IPS-NIHi11 (cell line): ENCODE results near the gene CHN2.

Experiments used
- DNase-seq: peaks from one replicate; pipeline ENCODE4 v3.0.0; 2012; ENCODE audit warnings: mixed read lengths, low spot score

Gene CHN2

DNA sequence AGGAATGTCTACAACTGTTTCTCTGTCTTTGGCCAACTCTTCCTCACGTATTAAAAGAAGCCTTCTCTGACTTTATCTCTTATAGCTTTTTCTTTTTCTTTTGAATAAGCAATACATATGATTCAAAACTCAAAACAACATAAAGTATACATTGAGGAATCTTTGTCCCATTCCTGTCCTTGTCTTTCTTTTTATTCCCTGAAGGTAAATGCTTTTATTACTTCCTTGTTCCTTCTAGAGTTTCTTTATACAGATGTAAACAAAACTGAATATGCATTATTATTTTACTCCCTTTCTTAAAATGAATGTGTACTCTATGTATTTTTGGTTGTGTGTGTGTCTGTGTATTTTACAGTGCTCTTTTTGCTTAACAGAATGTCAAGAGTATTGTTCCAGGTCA lies 170.1 kb downstream of the CHN2 start:
- no peak for DNase-seq

GRCh38 chr7:29365423-29365822 lies 170.8 kb downstream of the CHN2 start:
- no peak for DNase-seq

- no peak for DNase-seq
Observed at GRCh38 chr7:29367784-29368183, 173.2 kb downstream of the CHN2 start.

- DNase-seq = no peak
Observed at GRCh38 chr7:29369909-29370488, 175.4 kb downstream of the CHN2 start.

- DNase-seq = no peak
Observed at GRCh38 chr7:29370531-29371314, 176.1 kb downstream of the CHN2 start.

DNA sequence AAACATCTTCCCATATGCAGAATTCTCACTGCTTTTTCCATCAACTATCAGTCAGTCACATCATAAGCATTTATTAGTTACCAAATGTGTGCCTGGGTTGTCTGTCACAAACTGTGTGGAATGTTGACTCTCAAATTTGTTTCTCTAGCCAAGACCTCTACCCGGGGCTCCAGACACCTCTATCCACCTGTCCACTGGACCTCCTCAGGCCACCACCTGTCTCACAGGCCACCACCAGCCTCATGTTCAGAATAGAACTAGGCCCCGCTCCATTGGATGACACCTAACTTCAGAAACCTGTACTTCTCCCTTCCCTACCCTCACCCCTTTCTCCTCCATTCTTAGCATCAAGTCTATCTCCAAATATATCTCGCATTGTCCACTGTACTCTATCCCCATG lies 176.9 kb downstream of the CHN2 start:
- no peak for DNase-seq

DNA sequence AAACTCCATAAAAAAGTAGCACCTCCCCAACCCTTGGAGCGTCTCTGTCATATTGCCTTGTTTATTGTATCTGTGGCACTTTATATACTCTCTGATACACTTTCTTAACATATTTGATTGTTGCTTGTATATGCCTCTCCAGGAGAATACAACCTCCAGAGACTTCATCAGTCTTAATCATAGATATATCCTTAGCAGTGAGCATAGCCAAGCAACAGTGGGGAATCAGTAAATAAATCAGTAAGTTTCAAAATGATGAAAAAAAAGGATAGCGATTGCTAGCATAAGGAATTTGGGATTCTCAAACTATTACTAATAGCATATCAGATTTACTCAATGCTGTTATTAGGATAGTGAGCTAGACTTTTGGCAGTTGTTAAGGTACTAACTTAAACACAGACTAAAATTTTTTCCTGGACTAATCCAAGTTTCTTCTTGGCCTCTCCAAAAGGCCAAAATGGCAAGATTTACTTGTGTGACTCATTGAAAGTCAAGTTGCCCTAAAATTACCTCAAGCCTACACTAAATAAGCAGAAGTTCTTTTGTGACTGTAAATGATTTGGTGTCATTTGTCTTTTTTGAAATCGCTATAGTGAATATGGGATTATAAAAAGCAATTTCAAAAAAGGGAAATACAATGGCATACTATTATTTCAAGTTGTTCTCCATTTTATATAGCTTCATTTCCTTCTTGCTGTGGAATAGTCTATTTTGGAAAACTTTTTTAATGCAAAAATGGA lies 177.9 kb downstream of the CHN2 start:
- DNase-seq = no peak

- peak; percentile 37 for DNase-seq
Observed at GRCh38 chr7:29375641-29376562, 181.3 kb downstream of the CHN2 start.

- DNase-seq = no peak
Observed at GRCh38 chr7:29377718-29378117, 183.1 kb downstream of the CHN2 start.

DNA sequence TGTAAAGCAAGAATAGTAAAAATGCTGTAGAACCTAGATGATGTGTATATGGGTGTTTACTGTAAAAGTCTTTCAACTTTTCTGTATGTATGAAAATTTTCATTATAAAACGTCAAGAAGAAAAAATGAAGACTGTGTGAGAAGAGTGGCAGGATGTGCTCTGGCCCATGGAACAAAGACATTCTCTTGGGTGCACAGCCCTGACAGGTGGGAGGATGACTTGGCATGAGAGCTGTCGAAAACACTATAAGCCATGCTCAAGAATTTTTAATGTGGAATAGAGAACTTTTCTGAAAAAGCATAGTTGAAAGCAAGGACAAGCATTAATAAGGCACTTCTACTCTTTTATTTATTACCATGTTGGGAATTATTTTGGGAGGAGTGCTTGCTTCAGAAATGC lies 185.0 kb downstream of the CHN2 start:
- no peak for DNase-seq

GRCh38 chr7:29381206-29382094 lies 186.9 kb downstream of the CHN2 start:
- DNase-seq = no peak

- no peak for DNase-seq
Observed at GRCh38 chr7:29384277-29384676, 189.7 kb downstream of the CHN2 start.

GRCh38 chr7:29385214-29385814 lies 190.7 kb downstream of the CHN2 start:
- DNase-seq = no peak

- DNase-seq = no peak
Observed at GRCh38 chr7:29386196-29386765, 191.7 kb downstream of the CHN2 start.

- no peak for DNase-seq
Observed at GRCh38 chr7:29391262-29391661, 196.7 kb downstream of the CHN2 start.

DNA sequence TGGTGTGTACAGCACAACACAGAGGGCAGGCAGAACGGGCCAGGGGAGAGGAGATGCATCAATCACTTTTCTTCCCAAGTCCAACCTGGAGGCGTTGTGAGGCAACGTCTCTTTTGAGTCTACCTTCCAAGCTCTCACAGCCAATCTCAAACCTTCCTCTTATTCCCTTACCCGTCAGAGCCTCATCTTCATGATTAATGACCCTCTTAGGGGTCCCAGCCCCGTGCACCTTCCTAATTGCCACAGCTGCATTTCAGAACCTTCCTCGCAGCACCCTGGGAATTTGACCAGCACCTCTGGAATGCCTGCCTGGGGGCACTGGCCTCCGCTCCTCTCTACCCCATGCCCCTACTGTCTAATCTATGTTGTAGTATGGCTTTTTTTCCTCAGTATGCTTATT lies 199.7 kb downstream of the CHN2 start:
- no peak for DNase-seq

- DNase-seq = no peak
Observed at GRCh38 chr7:29396563-29396962, 202.0 kb downstream of the CHN2 start.

DNA sequence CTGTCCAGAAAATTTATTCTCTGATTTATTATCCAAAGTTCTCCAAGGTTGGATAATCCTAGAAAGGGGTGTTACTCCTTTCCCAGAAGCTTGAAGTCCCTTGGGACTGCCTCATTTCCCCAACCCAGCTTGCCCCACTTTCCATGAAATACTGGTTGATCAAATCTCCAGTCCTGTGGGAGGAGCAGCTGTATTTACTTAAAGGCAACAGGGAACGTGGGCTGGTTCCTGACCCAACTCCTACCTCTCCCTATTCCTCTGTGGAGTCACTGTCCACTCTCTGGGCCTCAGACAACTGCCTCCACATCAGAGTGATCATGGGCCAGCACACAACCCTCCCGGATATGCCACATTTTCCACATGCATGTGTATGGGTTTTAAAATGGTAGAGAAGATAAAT lies 202.8 kb downstream of the CHN2 start:
- DNase-seq = no peak

DNA sequence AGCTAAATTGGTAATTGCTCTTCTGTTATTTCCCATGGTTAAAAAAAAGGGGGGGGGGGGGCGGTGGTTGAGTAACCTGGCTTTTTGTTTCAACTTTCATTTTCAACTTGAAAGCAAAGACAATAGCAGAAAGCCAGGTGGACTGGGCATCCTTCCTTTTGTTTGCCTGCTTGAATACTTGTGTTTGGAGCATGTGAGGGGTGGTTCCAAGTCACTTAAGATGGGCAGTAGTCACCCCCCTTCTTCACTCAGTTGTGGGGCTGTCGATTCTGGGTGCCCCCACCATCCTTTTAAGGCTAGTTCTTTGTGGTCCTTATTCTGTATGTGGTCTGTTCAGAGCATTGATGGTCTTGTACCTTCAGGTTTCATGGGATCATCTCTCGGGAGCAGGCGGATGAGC lies 203.4 kb downstream of the CHN2 start:
- no peak for DNase-seq

GRCh38 chr7:29400437-29400836 lies 205.9 kb downstream of the CHN2 start:
- no peak for DNase-seq
